Nephron (organoid): ENCODE measurements around the gene RAP1GAP2.
"Not testable (repeated sequence)": the region's sequence is repeated elsewhere in the genome, so short reads cannot be mapped to it uniquely, and the experiment has no call there.

Source experiments
- H3K27ac Mint-ChIP-seq, 3 experiments: 2 replicates each; pipeline ENCODE4 v1.8.0; 2020; ENCODE audit warnings: mixed read lengths in 3 of 3, mild to moderate bottlenecking in 2 of 3, moderate library complexity in 1 of 3
- H3K27me3 Mint-ChIP-seq: 2 replicates; pipeline ENCODE4 v1.8.0; 2021; ENCODE audit warnings: low read depth, mild to moderate bottlenecking, moderate library complexity, mixed read lengths
- H3K36me3 Mint-ChIP-seq: 2 replicates; pipeline ENCODE4 v1.8.0; 2020; ENCODE audit warnings: low read depth, mixed read lengths
- H3K4me1 Mint-ChIP-seq: 2 replicates; pipeline ENCODE4 v1.8.0; 2020; ENCODE audit warnings: mixed read lengths
- H3K4me3 Mint-ChIP-seq, 3 experiments: 2 replicates each; pipeline ENCODE4 v1.8.0; 2020; ENCODE audit warnings: mild to moderate bottlenecking in 3 of 3, mixed read lengths in 3 of 3, moderate library complexity in 2 of 3
- H3K9me3 Mint-ChIP-seq: 2 replicates; pipeline ENCODE4 v1.8.0; 2020; ENCODE audit warnings: mixed read lengths
- CTCF ChIP-seq, 3 experiments: fragments of 200-600 bp; sonication (generic); IDR thresholded peaks; one replicate each; pipeline ENCODE4 v1.5.0; 2021; ENCODE audit warnings: antibody characterized with exemption in 3 of 3; ENCODE audit not compliant: unreplicated experiment in 3 of 3

RAP1GAP2 gene

GRCh38 chr17:3026856-3027751, 230.9 kb downstream of the RAP1GAP2 start:
- no peak overlapping the region for H3K4me3 Mint-ChIP-seq
- H3K9me3 Mint-ChIP-seq = peaks cover 19% of the 10 kb centered on the region
- TF ChIP-seq CTCF (IDR thresholded peaks at IDR 0.05; ENCODE audit: unreplicated experiment in 3 of 3) = no peak
- H3K36me3 Mint-ChIP-seq = peaks cover 19% of the 10 kb centered on the region
- no peaks in the 10 kb centered on the region for H3K4me1 Mint-ChIP-seq
- H3K27me3 Mint-ChIP-seq = peaks cover 8% of the 10 kb centered on the region
- H3K27ac Mint-ChIP-seq = no peak overlapping the region

GRCh38 chr17:3027786-3028532, 231.7 kb downstream of the RAP1GAP2 start:
- Mint-ChIP-seq H3K4me1 (no peaks in the 10 kb centered on the region), H3K36me3 (peaks cover 11% of the 10 kb centered on the region), H3K4me3 (no peak overlapping the region), H3K27me3 (peaks cover 8% of the 10 kb centered on the region), H3K27ac (no peak overlapping the region), H3K9me3 (peaks cover 13% of the 10 kb centered on the region)
- no peak for TF ChIP-seq CTCF (IDR thresholded peaks at IDR 0.05; ENCODE audit: unreplicated experiment in 3 of 3)

GRCh38 chr17:3029213-3029913, 233.1 kb downstream of the RAP1GAP2 start:
- H3K27me3 Mint-ChIP-seq = peaks cover 3% of the 10 kb centered on the region
- H3K27ac Mint-ChIP-seq = no peak overlapping the region
- peaks cover 5% of the 10 kb centered on the region for H3K4me1 Mint-ChIP-seq
- peaks cover 3% of the 10 kb centered on the region for H3K9me3 Mint-ChIP-seq
- no peak overlapping the region for H3K4me3 Mint-ChIP-seq
- H3K36me3 Mint-ChIP-seq = no peaks in the 10 kb centered on the region
- TF ChIP-seq CTCF (IDR thresholded peaks at IDR 0.05; ENCODE audit: unreplicated experiment in 3 of 3) = no peak

GRCh38 chr17:3030096-3030495, 233.9 kb downstream of the RAP1GAP2 start:
- no peaks in the 10 kb centered on the region for H3K36me3 Mint-ChIP-seq
- no peaks in the 10 kb centered on the region for H3K9me3 Mint-ChIP-seq
- no peak for TF ChIP-seq CTCF (IDR thresholded peaks at IDR 0.05; ENCODE audit: unreplicated experiment in 3 of 3)
- peaks cover 3% of the 10 kb centered on the region for H3K27me3 Mint-ChIP-seq
- H3K4me3 Mint-ChIP-seq = no peak overlapping the region
- peaks cover 10% of the 10 kb centered on the region for H3K4me1 Mint-ChIP-seq
- H3K27ac Mint-ChIP-seq = no peak overlapping the region

GRCh38 chr17:3030852-3031470, 234.7 kb downstream of the RAP1GAP2 start:
- not testable (repeated sequence) for H3K4me3 Mint-ChIP-seq, H3K9me3 Mint-ChIP-seq, H3K36me3 Mint-ChIP-seq, H3K27ac Mint-ChIP-seq, H3K27me3 Mint-ChIP-seq
- peaks cover 16% of the 10 kb centered on the region for H3K4me1 Mint-ChIP-seq
